Heart left ventricle (tissue), 16 donors: ENCODE measurements around the gene TBL1XR1. TPM values are rescaled to one million over a fixed set of nuclear protein-coding genes. Genes with fewer than 3 reads are reported as not detected.
"Not testable (repeated sequence)": the region's sequence is repeated elsewhere in the genome, so short reads cannot be mapped to it uniquely, and the experiment has no call there.

ENCODE experiments used
- ATAC-seq, 4 donors: fragments of 200-7000 bp; cut with Tn5 transposase; one replicate each; pipeline ENCODE4 v1.9.1; 2020 to 2022; ENCODE audit warnings: moderate library complexity in 4 of 4, mild to moderate bottlenecking in 3 of 4, moderate number of reproducible peaks in 1 of 4
- DNase-seq, 5 donors: peaks; one replicate each; pipeline ENCODE4 v3.0.0-alpha.2; 2020
- H3K27ac ChIP-seq, 12 donors: fragments of 200-600 bp; sonication (generic) in 4 of 12; one replicate each; pipeline versions ENCODE4 v1.5.0 to v1.8.0; 2016 to 2022; ENCODE audit warnings: mild to moderate bottlenecking in 2 of 12
- H3K27me3 ChIP-seq, 9 donors: fragments of 200-600 bp; sonication (generic) in 2 of 9; one replicate each; pipeline versions ENCODE4 v1.5.1 to v1.8.0; 2016 to 2022; ENCODE audit warnings: mild to moderate bottlenecking in 3 of 9
- H3K36me3 ChIP-seq, 9 donors: fragments of 200-600 bp; sonication (generic) in 2 of 9; one replicate each; pipeline versions ENCODE4 v1.5.0 to v1.8.0; 2018 to 2022; ENCODE audit warnings: mild to moderate bottlenecking in 2 of 9
- H3K4me1 ChIP-seq, 12 donors: fragments of 200-600 bp; sonication (generic) in 4 of 12; one replicate each; pipeline versions ENCODE4 v1.5.0 to v1.8.0; 2016 to 2022; ENCODE audit warnings: mild to moderate bottlenecking in 3 of 12
- H3K4me3 ChIP-seq, 12 donors: fragments of 200-600 bp; sonication (generic) in 4 of 12; one replicate each; pipeline versions ENCODE4 v1.5.0 to v1.8.0; 2017 to 2022; ENCODE audit warnings: mild to moderate bottlenecking in 9 of 12, moderate library complexity in 4 of 12
- H3K9me3 ChIP-seq, 12 donors: fragments of 200-600 bp; sonication (generic) in 4 of 12; one replicate each; pipeline versions ENCODE4 v1.5.0 to v1.8.0; 2016 to 2022; ENCODE audit warnings: mild to moderate bottlenecking in 1 of 12
- POLR2A ChIP-seq, 2 donors: fragments of 450-650 bp; IDR thresholded peaks; one replicate each; pipeline ENCODE4 v1.6.1; 2017; ENCODE audit warnings: antibody characterized with exemption in 2 of 2, mild to moderate bottlenecking in 2 of 2, moderate library complexity in 2 of 2
- WGBS, 4 donors: extraction: QIAGEN DNeasy Blood & Tissue Kit in 2 of 4; methylation state at CpG; one replicate each; pipeline versions ENCODE4 v1.1.5 to v1.1.7; 2013 to 2018; 5-methylcytosine and 5-hydroxymethylcytosine counted together
- intact Hi-C, 10 donors: fragments of 100-400 bp; cut with DNase I; formaldehyde crosslinking; loops; one replicate each; pipeline versions ENCODE4 v1.11.1 to v1.14.2; 2022
- polyA plus RNA-seq, 2 donors: library from polyadenylated mRNA; stranded (reverse); fragments of 200-250 nt; gene quantifications; one replicate each; pipeline ENCODE4 v1.2.3, GENCODE V29; 2013
- total RNA-seq, 9 donors: library from RNA; depleted of rRNA in 2 of 9; stranded (reverse); fragments of >200 nt in 2 of 9; fragmentation: NEBNext Ultra II Directional in 3 of 9; extraction: Animal tissue kit (Norgen Biotek cat#: 25700) in 3 of 9; gene quantifications; one replicate each; pipeline versions ENCODE4 v1.1.0 to v1.2.4, GENCODE V29; 2016 to 2023
- TF ChIP-seq, protein P1 (sequence below), 12 donors: fragments of 200-600 bp; sonication (generic) in 4 of 12; IDR thresholded peaks; one replicate each; pipeline versions ENCODE4 v1.5.0 to v1.8.0; 2018 to 2022; ENCODE audit warnings: antibody characterized with exemption in 12 of 12, mild to moderate bottlenecking in 5 of 12
- donor health status: ischemic (EF 13 %, LVEDD 7.1; RV severe dilation, severe dysfunction).
- donor health status: healthy with polysubstance abuse.
- donor health status: DM: no; HTN: yes; CAD: no.
- donor health status: DM: no; HTN: no; CAD: no.
- donor health status: ischemic (EF 25% LVEDD 6.9; RV normal size, moderate dysfunction).
- donor health status: ischemic (EF 25% LVEDD 5.7; RV mildly dilated, moderate dysfunction).
- donor health status: healthy.
- donor health status: DM: yes; HTN: yes; CAD: no.
- donor health status: ischemic (EF 35%, LVEDD 5.7; RV mildly dilated, moderate dysfunction).
- donor health status: nonischemic (EF 11% LVEDD 7.7; RV severe dilation, severe dysfunction).
- donor health status: DM: yes; HTN: yes; CAD: no.
- donor health status: PGD.
- donor health status: ischemic (EF 29% LVEDD 5.4; RV normal size, mild dysfunction).
- donor health status: nonischemic (EF 23%, LVEDD 6.1; RV moderate dilation, normal function).

Gene TBL1XR1
- total and polyA plus RNA-seq, 11 donors = 24.0 to 176 (median 119) TPM

DNA sequence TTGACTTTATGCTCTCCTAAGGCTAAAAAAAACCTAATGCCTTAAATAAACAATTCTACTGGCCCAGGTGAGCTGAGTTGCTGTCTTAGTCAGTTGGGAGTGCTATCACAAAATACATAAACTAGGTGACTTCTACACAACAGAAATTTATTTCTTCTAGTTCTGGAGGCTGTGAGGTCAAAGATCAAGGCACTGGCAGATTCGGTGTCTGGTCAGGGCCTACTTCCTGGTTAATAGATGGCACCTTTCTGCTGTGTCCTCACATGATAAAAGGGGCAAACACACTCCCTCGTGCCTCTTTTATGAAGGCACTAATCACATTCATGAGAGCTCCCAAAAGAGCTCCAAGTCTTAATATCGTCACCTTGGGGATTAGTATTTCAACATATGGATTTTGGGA is 11.5 kb upstream of the TBL1XR1 start:
- H3K27me3 ChIP-seq = no peaks in the 10 kb centered on the region
- ATAC-seq (no peak), DNase-seq (no peak)
- peaks cover 0 to 4% (median 0%) of the 10 kb centered on the region in 12 donors for H3K9me3 ChIP-seq
- H3K4me1 ChIP-seq = no peaks in the 10 kb centered on the region
- no peaks in the 10 kb centered on the region for H3K36me3 ChIP-seq
- no peak for TF ChIP-seq POLR2A (IDR thresholded peaks at IDR 0.05)
- TF ChIP-seq, protein P1, sequence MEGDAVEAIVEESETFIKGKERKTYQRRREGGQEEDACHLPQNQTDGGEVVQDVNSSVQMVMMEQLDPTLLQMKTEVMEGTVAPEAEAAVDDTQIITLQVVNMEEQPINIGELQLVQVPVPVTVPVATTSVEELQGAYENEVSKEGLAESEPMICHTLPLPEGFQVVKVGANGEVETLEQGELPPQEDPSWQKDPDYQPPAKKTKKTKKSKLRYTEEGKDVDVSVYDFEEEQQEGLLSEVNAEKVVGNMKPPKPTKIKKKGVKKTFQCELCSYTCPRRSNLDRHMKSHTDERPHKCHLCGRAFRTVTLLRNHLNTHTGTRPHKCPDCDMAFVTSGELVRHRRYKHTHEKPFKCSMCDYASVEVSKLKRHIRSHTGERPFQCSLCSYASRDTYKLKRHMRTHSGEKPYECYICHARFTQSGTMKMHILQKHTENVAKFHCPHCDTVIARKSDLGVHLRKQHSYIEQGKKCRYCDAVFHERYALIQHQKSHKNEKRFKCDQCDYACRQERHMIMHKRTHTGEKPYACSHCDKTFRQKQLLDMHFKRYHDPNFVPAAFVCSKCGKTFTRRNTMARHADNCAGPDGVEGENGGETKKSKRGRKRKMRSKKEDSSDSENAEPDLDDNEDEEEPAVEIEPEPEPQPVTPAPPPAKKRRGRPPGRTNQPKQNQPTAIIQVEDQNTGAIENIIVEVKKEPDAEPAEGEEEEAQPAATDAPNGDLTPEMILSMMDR (IDR thresholded peaks at IDR 0.05) = no peak
- WGBS, 4 donors = 71 to 90% (median 88%) methylated on average over 3 of the region's 3 CpGs
- intact Hi-C loops = loop anchor here in 1 of 10 donors (10.0 kb wide), 1 partner anchor 86 kb away; no protein-coding TSS in a partner anchor
- no peak overlapping the region for H3K27ac ChIP-seq
- H3K4me3 ChIP-seq = no peak overlapping the region

DNA sequence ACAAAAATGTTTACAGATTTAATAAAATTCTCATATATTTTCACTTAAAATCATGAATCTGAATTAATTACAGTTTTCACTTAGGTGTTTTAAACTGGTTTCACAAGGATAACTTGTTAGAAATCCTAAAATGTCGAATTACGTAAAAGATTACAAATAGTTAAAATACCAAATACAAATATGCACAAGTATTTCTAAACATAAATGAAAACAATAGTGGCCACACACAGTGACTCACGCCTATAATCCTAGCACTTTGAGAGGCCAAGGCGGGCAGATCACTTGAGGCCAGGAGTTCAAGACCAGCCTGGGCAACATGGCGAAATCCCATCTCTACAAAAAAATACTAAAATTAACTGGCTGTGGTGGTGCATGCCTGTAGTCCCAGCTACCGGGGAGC is 10.9 kb upstream of the TBL1XR1 start:
- Histone ChIP-seq H3K4me1 (no peaks in the 10 kb centered on the region), H3K4me3 (no peak overlapping the region), H3K9me3 (peaks cover 0 to 4% (median 0%) of the 10 kb centered on the region in 12 donors), H3K27me3 (no peaks in the 10 kb centered on the region), H3K27ac (no peak overlapping the region), H3K36me3 (no peaks in the 10 kb centered on the region)
- TF ChIP-seq, protein P1 (IDR thresholded peaks at IDR 0.05) = no peak
- no peak for TF ChIP-seq POLR2A (IDR thresholded peaks at IDR 0.05)
- 96 to 97% (median 97%) methylated on average over 6 of the region's 6 CpGs for WGBS, 4 donors
- intact Hi-C loops = loop anchor here in 1 of 10 donors (10.0 kb wide), 1 partner anchor 87 kb away; no protein-coding TSS in a partner anchor
- no peak for ATAC-seq
- DNase-seq = no peak

DNA sequence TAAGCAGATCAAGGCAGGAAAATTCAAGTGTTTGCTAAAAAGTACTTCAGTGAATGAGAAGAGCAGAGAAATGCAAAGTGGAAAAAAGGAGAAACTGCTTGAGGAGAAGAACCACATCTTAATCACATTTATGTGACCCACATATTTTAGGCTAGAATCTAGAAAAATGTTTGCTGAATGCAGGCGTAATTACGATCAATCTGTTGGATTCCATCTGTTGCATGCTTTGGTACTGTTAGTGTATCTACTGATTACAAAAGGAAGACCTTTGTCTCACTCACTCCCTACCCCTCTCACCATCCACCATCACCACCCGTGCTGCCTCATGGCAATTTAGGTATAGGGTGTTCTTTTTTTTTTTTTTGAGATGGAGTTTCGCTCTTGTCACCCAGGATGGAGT is 9.7 kb upstream of the TBL1XR1 start:
- ATAC-seq = no peak
- peaks cover 0 to 7% (median 0%) of the 10 kb centered on the region in 12 donors for H3K4me1 ChIP-seq
- no peaks in the 10 kb centered on the region for H3K27me3 ChIP-seq
- H3K27ac ChIP-seq = no peak overlapping the region
- H3K9me3 ChIP-seq = peaks cover 0 to 4% (median 0%) of the 10 kb centered on the region in 12 donors
- no peaks in the 10 kb centered on the region for H3K36me3 ChIP-seq
- no peak overlapping the region for H3K4me3 ChIP-seq
- intact Hi-C loops = loop anchor here in 1 of 10 donors (10.0 kb wide), 1 partner anchor 88 kb away; no protein-coding TSS in a partner anchor
- DNase-seq = no peak
- no peak for TF ChIP-seq POLR2A (IDR thresholded peaks at IDR 0.05)
- TF ChIP-seq, protein P1 (IDR thresholded peaks at IDR 0.05) = no peak
- WGBS, 4 donors = 94 to 98% (median 95%) methylated on average over 4 of the region's 4 CpGs

DNA sequence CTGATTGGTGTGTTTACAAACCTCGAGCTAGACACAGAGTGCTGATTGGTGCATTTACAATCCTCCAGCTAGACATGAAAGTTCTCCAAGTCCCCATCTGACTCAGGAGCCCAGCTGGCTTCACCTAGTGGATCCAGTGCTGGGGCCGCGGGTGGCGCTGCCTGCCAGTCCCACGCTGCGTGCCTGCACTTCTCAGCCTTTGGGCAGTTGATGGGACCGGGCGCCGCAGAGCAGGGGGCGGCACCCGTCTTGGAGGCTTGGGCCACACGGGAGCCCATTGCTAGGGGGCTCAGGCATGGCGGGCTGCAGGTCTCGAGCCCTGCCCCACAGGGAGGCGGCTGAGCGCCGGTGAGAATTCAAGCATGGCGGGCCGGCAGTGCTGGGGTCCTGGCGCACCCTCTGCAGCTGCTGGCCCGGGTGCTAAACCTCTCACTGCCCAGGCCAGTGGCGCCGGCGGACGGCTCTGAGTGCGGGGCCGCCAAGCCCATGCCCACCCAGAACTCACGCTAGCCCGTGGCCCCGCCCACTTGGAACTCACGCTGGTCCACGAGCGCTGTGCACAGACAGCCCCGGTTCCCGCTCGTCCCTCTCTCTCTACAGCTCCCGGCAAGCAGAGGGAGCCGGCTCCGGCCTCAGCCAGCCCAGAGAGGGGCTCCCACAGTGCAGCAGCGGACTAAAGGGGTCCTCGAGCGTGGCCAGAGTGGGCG is 6.6 kb upstream of the TBL1XR1 start:
- Histone ChIP-seq H3K27me3 (no peaks in the 10 kb centered on the region), H3K36me3 (no peaks in the 10 kb centered on the region), H3K4me1 (peaks cover 0 to 25% (median 1%) of the 10 kb centered on the region in 12 donors), H3K4me3 (no peak overlapping the region), H3K27ac (no peak overlapping the region), H3K9me3 (peaks cover 0 to 4% (median 0%) of the 10 kb centered on the region in 12 donors)
- intact Hi-C loops = loop anchor here in 2 of 10 donors (5.0 to 10.0 kb wide), 2 partner anchors 78 to 91 kb away; no protein-coding TSS in a partner anchor
- WGBS, 4 donors = 90 to 98% (median 94%) methylated on average over 36 to 43 of the region's 43 CpGs
- ATAC-seq = no peak
- TF ChIP-seq, protein P1 (IDR thresholded peaks at IDR 0.05) = no peak
- no peak for TF ChIP-seq POLR2A (IDR thresholded peaks at IDR 0.05)
- DNase-seq = no peak

DNA sequence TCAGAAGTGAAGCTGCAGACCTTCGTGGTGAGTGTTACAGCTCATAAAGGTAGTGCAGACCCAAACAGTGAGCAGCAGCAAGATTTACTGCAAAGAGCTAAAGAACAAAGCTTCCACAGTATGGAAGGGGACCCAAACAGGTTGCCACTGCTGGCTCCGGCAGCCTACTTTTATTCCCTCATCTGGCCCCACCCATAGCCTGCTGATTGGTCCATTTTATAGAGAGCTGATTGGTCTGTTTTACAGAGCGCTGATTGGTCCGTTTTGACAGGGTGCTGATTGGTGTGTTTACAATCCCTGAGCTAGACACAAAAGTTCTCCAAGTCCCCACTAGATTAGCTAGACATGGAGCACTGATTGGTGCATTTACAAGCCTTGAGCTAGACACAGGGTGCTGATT is 5.7 kb upstream of the TBL1XR1 start:
- not testable (repeated sequence) for H3K9me3 ChIP-seq, H3K36me3 ChIP-seq, DNase-seq, H3K27ac ChIP-seq, H3K27me3 ChIP-seq, ATAC-seq, H3K4me3 ChIP-seq
- H3K4me1 ChIP-seq = peaks cover 0 to 32% (median 6%) of the 10 kb centered on the region in 12 donors
- WGBS, 4 donors = 93 to 100% (median 98%) methylated on average over 4 of the region's 4 CpGs
- intact Hi-C loops = loop anchor here in 2 of 10 donors (5.0 to 10.0 kb wide), 2 partner anchors 79 to 92 kb away; no protein-coding TSS in a partner anchor
